CD4-positive, alpha-beta T cell treated with Interleukin-6 at 100 ng/mL for 8 hours (primary cell): Measurements from ENCODE around the gene BBC3.
A peak's percentile ranks its signal among the peaks of the same experiment; 100 is the strongest.

ENCODE experiments used
- DNase-seq: peaks from one replicate; pipeline ENCODE4 v3.0.0-alpha.2; 2020; ENCODE audit warnings: mixed read lengths, low spot score

BBC3 gene

GRCh38 chr19:47231215-47232054, 436 bp upstream of the BBC3 start:
- DNase-seq, result peak; percentile 91

- peak; percentile 70 for DNase-seq
Measured at GRCh38 chr19:47230054-47230920, 712 bp downstream of the BBC3 start.

- DNase-seq, result no peak
Measured at GRCh38 chr19:47229676-47230053, 1.3 kb downstream of the BBC3 start.

DNA sequence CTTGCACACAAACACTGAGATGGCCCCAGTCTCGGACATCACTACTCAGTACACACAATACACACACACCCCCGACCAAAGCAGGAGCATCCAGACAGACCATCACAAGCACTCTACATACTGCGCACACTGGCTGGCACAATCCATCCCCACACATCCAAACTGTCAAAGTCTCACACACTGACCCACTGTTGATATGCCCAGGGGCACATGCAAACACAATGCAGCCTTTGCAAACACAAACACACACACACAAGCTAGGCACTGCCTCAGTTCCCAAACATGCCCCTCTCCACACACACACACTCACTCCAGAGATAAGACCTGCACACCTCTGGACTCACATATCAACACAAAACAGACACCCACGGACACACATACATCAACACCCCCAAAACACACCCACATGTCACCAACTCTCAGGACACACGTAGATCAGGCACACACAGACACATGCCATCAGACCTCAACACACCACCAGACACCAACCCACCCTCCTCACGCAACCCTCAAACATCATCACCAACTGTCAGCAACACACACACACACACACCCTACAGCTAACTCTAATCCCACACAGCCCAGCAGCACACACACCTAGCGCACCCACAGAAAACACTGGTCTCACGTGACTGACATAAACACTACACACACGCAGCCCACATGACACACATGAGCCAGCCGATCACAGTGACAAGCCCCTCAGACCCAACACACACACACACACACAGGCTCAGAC, 1.9 kb downstream of the BBC3 start:
- peak; percentile 42 for DNase-seq

DNA sequence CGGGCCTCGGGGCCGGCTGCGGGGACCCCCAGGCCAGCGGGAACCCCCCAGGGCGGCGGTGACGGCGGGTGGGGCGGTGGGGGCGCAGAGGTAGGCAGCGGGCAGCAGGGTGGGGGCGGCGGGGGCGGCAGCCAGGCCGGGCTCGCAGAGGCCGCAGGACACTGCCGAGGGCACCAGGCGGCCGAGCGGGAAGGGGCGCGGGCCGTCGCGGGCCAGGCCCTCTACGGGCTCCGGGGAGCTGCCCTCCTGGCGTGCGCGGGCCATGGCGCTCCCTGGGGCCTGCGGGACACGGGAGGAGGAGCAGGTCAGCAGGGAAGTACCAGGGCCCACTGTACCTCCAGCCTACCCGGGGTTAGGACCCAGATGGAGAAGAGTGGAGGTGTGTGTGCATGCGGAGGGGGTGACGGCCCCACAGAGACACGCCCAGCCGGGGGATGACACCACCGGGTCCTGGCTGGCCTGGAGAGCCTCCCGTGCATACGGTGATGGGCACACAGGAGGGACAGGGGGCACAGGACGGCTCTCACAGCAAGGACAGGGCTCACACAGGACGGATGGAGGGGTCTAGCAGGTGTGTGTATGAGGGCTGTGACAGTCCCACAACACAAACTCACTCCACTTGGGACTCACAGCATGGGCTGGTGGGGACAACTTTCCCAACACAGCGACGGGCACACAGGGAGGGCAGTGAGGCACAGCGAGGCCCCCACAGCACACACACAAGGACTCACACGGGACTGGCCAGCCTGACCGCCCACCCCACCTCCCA, 2.6 kb downstream of the BBC3 start:
- peak; percentile 44 for DNase-seq

DNA sequence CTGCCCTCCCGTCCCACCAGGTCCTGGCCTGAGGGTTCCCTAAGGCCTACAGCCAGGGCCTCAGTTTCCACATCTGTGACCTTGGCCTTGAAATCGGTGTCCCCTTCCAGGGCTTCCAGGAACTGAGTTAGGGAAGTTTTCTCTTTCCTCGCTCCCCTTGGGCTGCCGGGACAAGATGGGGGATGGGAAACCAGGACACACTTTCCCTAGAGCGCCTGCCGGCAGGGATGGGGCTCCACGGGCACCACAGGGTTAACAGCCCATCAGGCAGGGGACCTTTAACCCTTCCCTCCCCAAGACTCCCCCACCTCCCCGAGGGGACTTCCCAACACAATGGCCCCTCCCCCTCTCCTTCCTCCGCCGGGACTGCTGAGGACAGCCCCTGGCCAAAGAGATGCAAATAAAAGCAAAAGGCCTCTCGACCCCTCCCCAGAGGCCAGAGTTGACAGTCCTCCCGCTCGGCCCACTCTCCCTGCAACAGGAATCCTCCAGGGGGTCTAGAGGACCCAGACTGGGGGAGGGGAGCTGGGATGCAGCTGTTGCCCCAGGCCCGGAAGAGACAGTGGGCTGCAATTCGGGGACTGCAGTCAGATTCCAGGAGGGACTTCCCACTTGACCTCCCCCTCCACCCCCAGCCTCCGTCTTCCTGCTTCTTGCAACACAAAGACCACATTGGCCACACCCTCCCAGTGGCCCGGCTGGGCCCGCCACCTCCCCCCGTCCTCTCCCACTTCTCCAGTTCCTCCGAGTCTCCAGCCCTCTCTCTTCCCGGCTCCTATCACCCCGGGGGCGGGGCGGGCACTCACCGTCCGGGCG, 3.4 kb downstream of the BBC3 start:
- DNase-seq, result peak; percentile 45

- DNase-seq, result peak; percentile 44
Measured at GRCh38 chr19:47226426-47227351, 4.3 kb downstream of the BBC3 start.

DNA sequence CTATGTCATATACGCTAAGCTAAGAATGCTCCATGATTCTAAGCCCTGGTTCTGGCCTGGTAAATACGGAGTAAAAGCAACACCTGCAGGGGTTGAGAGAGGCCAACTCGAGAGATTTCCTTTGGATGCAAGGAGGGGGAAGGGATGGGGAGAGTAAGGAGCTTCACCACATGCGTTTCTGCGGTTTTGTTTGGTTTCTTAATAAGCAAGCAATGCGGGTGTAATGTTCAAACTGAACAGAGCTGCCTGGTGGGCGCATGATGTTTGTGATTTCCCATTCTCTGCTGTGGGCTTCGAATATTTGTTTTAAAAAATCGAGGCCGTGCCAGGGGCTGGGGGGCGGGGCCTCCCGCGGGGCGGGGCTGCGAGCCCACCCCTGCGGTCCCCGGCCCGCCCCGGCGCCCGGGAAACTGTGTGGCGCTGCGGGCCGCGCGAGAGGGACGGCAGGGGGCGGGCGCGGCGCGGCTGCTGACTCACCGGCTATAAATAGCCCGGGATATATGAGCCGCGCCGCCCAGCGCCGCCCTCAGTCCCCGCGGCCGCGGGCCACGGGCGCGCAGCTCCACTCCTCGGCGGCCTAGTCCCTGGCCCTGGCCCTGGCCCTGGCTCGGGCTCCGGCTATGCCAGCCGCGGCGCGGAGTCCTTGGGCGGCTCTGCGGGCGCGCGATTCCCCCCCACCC, 5.1 kb downstream of the BBC3 start:
- peak; percentile 79 for DNase-seq

DNA sequence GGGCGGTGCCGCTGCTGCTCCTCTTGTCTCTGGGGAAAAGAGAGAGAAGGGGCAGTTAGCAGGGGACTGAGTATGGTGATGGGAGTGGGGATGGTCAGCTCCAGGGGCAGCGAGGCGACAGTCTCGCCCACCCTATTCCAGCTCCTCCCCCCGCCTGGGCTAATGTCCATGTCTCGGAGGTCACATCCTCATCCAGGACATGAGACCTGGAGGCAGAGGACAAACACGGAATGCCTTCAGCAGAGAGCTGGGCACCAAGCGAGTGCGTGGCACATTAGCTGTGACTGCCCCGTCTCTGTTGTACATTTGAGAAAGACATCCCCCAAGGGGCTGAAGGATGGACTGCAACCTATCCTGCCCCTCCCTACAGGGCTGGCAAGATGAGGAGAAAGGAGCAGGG, 9.1 kb downstream of the BBC3 start:
- DNase-seq, result no peak

GRCh38 chr19:47221080-47221841, 9.7 kb downstream of the BBC3 start:
- no peak for DNase-seq

DNA sequence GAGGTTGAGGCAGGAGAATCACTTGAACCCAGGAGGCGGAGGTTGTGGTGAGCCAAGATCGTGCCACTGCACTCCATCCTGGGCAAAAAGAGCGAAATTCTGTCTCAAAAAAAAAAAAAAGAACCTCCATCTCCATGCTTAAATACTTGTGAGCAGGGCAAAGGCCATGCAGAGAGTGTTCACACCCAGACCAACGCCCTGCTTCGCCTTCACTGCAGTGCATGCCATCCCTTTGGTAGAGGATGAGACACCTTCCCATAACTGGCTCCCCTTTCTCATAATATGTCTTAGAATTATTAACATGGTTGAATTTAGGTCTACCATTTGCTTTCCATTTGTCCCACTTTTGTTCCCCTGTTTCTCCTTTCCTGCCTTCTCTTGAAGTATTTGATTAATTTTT, 15.4 kb downstream of the BBC3 start:
- no peak for DNase-seq

DNA sequence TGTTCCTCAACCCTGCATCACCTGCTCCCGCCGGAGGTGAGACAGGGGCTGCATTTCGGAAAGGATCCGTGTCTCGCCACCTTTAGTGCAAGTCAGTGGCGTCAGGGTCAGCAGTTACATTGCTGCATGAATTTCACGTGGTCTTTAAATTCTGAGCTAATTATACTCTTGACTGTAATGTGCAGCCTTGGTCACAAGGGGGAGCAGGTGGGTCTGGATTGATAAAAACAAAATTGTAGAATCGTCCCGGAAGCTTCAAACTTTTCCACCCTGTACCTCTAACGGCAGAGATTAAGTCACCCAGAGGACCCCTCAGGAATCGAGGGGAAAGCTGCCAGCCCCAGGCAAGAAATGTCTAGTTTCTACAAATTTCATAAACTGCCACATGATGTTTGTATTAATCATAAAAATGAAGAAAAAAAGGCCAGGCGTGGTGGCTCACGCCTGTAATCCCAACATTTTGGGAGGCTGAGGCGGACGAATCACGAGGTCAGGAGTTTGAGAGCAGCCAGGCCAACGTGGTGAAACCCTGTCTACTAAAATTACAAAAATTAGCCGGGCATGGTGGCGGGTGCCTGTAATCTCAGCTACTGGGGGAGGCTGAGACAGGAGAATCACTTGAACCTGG, 20.2 kb downstream of the BBC3 start:
- peak; percentile 76 for DNase-seq

- DNase-seq, result no peak
Measured at GRCh38 chr19:47210180-47210490, 20.9 kb downstream of the BBC3 start.

DNA sequence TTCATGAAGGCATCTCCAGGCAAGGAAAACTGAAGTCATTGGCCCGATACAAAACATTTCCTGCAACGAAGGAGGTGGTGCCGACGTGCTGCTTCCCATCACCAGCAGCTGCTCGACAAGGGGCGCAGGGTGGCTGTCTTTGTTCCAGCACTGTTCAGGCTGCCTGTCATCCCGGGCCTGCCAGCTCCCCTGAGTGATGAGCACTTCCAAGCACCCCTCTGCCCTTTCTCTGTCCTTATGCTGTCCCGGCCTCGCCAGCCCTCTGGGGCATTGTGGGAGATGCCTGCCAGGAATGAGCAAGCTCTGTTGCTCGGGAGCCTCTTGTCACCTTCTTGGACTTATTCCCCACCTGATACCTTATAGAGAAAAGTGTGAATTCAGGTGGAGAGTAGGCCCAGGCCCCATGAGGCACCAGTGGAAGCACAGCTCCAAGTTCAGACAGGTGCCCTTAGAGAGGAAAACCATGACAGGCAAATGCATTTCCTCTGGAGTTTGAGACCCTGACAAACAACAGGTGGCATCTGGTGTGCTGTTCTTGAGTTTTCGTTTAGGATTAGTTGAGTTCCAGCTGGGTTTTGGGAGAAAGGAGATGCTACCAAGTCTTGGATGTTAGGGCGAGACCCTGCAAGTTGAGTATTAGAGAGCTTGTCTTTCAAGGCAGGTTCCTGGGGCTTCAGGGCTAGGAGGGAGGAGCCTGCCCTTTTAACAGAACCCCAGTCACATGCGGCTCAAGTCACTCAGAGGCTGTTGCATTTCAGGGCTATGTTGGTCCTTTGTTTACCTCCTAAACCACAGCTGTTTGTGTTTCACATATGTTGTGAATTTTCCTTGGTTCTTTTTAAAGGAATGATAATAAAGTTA, 21.4 kb downstream of the BBC3 start:
- no peak for DNase-seq

- DNase-seq, result no peak
Measured at GRCh38 chr19:47203254-47203653, 27.7 kb downstream of the BBC3 start.

GRCh38 chr19:47200530-47200929, 30.5 kb downstream of the BBC3 start:
- no peak for DNase-seq

DNA sequence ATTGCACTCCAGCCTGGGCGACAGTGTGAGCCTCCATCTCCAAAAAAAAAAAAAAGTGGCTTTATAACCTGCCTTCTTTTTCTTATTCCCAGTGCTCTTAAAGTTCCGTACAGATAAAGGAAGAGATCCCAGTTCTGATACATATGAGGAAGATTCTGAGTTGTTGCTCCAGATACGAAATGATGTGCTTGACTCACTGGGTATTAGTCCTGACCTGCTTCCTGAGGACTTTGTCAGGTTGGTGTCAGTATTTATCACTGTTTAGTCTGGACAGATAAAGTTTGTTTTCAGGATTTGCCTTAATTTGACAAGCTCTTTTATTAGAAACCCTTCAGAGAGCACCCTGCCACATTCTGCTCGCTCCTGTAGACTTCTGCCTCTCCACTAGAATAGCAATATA, 33.9 kb downstream of the BBC3 start:
- no peak for DNase-seq
